ENCODE results near the gene IMMP2L.
"Not testable (repeated sequence)": the region's sequence is repeated elsewhere in the genome, so short reads cannot be mapped to it uniquely, and the experiment has no call there.

Gene IMMP2L

DNA sequence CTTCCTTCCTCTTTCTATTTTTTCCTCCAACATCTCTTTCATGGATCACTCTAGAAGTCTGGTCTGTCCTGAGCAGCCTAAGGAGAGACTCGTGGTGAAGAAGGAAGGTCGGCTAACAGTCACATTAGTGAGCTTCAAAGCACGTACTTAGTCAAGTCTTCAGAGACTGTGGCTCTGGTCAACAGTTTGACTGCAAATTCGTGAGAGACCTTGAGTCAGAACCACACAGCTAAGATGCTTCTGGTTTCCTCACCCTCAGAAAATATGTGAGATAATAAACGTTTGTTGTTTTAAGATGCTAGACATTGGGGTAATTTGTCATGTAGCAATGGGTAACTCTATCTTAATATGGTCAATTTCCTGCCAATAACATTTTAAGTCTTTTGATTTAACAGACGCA lies 597.5 kb downstream of the IMMP2L start:
- DNase-seq, result no peak

DNA sequence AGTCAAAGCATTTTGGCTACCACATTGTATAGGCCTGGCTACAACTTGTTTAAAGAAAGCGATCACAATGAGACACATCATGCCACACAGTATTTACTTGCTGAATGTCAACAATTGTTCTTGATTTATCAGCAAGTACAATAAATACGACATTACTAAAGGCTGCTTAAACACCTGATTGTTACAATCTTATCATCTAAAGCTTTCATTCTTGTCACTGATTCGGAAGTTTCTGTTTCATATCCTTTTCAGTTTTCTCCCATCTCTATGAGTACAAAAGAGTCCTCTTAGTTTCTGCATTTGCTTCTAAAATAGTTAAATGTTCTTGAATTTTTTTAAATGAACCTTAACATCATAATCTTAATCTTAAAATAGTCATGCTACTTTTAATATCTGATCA lies 599.5 kb downstream of the IMMP2L start:
- no peak for DNase-seq

DNA sequence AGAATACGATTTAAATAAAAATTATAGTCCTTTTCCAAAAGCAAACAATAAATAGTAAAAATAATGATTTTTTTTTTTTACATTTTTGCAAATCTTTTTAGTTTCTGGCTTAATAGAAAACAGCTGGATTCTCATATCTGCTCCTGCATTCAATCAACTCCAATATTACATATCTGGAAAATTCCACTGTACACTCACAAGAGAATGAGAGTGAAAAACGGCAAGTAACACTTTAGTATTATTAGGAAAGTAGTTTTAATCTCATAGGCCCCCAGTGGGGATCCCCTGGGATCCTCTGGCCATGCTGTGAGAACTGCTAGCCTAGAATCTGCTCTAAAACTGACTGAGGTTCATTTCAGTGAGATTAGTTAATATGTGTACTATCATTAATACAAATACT lies 599.9 kb downstream of the IMMP2L start:
- DNase-seq, result no peak

DNA sequence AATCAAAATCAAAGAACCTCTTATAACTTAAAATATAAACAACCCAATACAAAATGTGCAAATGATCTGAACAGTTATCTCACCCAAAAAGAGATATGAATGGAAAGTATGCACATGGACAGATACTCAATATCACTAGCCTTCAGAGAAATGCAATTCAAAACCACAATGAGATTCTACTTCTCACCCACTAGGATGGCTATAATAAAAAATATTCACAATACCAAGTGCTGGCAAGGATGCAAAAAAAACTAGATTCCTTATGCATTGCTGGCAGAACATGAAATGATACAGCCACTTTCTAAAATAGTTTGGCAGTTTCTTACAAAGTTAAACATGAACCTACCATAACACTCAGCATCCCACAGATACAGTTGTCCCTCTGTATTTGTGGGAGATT lies 601.5 kb downstream of the IMMP2L start:
- no peak for DNase-seq

DNA sequence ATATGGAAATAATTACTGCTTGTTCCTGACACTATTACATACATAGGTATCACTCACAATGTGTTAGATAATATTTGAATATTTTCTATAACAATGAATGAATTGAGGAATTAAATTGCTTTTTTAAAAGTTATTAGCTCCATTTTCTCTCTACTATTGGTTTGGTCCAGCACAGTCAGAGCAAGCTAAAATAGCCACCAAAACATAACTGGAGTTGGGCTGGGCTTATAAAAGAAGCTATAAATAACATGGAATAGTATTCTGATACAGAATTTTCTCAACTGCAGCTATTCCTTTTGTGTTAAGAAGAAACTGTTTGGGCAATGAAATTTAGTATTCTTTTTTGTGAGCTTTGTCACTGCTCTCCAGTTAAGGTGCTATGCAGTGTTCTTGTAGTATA lies 614.0 kb downstream of the IMMP2L start:
- DNase-seq, result no peak

DNA sequence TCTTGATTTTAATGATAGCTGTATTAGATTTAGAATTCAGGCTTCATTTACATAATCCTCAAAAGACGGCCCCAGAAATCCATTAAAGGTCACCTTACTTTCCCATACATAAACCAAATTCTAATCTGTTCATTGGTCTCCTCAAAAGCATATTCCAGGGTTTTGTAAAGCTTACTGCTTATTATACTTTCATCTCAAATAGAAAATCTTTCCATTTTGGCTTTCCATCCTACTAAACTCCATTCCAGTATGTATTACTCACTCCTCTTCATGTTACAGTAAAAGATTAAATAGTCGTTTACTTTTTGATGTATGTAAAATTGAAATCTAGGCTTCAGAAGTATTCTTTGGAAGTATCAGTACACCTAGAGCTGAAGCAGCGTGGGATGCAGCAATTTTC lies 614.9 kb downstream of the IMMP2L start:
- no peak for DNase-seq

DNA sequence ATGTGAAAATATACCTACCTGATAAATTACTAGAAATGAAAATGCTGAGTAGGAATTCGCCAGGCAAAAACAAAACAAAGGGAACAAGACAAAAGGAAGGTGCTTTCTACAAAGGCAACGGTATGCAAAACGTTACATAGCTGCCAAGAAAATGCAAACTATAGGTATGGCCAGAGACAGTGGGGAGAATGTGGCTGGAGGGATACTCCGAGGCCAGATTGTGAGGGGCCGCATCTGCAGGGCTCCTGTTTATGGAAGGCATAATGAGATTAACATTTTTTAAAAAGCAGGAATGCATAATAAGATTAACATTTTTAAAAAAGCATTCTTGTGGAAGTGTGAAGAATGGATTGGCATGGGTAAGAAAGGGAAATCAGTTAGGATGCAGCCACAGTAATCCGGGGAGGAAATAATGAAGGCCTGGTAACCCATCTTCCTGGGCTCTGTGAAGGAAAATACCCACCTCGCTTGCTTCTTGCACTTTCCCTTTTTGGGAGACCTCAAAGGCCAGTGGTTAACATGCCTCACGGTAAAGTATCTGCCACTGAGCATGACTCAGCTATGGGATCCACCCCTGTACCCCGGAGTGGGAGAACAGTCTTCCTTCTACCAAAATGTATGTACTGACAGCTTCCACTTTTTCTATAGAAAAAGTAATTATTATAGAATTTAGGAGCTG lies 617.2 kb downstream of the IMMP2L start:
- DNase-seq, result no peak

DNA sequence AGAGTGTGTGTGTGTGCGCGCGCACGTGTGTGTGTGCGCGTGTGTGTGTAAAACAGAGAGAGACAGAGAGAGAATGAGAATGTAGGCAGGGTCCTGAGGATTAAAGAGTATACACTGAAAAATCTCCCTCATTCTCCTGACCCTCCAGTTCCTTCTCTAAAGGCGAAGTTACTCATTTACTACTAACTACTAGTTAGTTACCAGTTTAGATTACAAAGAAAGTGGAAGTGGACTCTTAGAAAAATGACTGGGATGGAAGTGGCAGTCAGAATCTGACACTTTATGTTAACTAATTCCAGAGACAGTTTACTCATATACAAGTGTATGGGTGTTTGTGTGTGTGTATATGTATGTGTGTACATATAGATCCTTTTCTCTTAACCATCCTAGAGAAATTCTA lies 617.8 kb downstream of the IMMP2L start:
- no peak for DNase-seq

DNA sequence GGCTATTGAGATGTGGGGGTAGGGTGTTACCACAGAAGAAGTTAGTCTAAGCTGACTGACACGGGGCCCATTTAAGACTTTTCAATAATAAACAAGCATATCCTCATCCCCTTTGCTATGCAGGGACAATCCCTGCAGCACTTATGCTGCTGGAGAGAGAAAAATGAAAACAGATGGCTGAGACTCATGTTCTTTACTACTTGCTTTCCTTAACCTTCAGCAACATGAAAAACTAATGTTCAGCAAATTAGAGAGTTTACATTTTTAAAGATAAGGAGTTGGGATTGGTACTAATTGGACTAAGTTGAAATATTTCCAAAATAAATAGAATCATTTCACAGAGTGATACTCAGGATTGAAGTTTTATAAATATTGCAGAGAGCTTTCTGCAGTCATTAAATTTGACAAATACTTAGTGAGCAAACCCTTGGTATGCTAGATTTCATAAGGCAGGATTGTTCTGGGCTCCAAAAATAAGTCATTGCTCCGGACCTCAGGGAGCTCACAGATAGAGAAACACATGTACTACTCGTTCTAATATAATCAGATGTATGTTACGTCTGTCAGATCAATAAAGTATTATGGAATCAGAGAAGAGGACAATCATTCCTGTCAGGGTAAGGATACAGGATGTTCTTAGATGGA lies 618.5 kb downstream of the IMMP2L start:
- no peak for DNase-seq

DNA sequence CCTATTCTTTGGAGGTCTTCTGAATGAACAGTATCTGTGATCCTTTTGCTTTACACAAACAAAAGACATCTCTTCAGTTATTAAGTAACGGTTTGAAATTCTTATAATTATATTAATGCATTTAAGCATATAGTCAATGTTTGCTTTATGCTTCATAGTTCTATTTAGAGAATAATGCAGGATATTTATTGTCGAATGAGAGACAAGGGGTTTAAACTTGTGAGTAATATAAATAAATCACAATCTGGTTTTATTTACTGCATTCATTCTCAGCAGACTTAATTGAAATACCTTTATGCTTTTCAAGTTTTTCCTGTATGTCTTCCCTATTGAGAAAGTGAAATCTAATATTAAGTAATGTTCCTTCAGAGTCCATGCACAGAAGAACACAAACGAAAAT lies 620.9 kb downstream of the IMMP2L start:
- no peak for DNase-seq

DNA sequence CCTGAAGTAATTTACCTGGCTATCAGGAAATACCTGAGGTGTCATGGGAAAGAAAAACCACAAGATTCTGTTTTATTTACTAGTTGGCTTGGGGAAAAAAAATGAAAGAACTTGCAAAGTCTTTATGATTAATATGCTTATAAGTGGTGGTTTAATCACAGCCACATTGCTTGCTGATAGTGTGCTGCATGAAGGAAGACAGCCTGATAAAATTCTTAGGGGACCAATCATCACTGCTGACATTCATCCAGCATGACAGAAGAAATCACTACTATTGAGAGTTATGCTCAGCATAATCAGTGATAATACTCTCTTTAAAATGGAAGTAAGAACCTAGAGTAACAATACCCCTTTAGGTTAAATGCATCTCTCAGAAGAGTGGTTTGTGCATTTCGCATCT lies 621.5 kb downstream of the IMMP2L start:
- no peak for DNase-seq

DNA sequence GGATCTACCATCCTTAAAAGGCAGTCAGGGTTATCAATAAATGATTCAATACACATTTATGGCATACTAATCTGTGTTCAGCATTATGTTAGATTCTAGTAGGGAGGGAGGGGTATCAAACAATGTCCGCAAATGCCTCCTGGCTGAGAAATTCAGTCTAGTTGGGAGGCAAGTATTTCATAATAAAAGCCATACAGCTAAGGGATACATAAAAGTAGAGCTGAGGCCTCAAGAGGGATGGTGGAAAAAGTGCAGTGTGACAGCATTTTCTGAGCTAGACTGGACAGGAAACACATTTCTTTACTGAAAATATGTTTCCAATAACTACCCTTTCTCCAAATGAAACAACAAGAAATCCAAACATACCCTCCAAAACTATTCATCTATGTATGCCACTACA lies 624.1 kb downstream of the IMMP2L start:
- DNase-seq, result no peak

DNA sequence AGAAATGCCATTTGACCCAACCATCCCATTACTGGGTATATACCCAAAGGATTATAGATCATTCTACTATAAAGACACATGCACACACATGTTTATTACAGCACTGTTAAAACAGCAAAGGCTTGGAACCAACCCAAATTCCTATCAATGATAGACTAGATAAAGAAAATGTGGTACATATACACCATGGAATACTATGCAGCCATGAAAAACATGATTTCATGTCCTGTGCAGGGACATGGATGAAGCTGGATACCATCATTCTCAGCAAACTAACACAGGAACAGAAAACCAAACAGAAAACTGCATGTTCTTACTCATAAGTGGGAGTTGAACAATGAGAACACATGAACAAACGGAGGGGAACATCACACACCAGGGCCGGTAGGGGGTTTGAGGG lies 625.6 kb downstream of the IMMP2L start:
- DNase-seq, result not testable (repeated sequence)

DNA sequence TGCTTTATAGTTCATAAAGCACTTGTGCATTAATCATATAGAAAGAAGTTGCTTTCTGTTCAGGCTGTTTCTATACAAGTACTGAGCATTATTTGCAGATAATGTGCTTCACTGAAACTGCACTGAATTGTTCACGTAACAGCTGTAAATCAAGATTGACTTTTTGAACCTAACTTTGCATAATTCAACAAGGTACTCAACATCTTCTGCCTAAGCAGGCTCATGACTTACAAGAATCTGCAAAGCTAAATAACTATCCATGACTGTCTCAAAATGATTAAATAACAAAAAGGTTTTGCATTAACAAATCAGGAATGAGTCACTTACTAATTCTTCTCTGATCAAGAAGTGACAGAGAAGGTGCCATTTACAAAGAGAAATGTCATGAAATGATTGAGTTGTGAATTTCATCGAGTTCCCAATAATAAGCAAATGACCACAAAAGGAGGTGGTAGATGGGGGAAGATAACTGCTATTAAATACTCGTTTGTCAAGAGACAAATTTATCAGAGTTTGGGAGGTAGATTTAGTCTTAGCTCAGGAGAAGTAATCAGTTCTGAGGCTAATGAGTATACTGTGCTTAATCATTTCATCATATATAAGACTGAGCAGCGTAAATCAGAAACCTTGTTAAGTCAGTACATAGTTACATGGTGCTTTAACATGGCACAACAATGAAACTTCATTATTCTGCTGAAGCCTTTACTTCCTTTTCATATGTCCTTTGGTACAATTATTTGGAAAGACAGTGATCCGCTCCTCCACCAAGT lies 632.6 kb downstream of the IMMP2L start:
- DNase-seq, result no peak

DNA sequence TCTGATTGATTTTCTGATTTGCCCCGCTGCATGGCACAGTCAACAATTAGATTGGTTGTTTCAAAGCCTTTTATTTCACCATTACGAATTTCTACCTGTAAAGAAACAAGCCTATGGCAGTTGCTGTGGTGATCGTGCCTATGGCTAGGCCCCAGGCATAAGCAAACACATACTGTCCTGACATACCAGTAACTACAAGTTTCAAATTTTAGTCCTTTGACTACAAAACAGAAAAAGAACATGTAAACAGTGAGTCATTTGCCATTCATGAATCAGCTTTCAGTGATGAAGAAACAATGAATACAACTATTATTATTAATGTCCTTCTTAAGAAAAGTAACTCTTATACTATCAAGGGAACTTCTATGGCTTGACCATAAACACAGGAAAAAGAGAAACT lies 639.4 kb downstream of the IMMP2L start:
- DNase-seq, result no peak

DNA sequence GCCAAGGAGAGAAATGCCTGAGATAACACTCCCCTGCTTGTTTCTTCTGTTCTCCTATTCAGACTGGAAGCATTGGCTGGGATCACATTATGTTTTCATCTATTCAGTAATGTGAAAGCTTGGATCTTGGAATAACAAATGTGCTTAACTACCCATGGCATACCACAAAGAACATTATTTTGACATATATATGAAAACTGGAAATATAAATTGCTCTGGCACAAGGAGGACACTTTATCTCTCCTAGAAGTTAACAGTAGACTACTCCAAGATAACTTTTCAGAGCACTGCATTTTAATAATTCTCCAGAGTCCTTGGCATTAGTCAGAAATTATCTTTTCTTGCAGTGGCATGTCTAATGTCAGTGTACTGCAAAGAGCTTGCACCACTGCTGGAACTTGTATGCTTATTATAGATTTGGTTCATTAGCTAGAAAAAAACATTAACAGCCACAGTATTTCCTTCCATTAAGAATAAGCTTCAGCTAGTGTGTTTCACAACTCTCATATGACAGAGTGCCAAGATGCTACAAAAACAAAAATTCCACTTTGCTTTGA lies 640.6 kb downstream of the IMMP2L start:
- DNase-seq, result no peak

DNA sequence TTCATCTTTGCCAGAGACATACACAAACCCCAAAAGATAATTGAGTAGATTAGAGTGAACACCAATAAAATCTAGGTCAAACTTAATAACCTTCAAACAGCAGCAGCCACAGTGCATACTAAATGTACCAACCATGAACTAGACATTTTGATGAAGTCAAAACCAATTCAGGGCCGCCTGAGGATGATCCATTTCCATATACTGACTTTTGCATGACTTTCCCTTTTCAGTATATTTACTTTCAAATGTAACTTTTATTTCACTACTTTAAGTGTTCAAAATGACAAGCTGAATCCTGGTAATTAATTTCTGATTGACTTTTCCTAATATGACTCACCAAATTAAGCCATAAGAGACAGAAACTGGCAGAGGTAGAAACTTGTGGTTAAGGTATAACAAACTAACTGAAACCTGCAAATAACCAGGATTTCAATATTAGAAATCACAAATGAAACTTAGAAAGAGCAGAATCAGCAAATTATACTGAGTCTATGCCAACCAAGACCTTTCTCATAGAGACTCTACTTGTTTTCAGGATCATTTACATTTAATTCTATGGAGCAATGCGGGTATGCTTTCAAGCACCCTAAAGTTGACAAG lies 643.2 kb downstream of the IMMP2L start:
- no peak for DNase-seq

DNA sequence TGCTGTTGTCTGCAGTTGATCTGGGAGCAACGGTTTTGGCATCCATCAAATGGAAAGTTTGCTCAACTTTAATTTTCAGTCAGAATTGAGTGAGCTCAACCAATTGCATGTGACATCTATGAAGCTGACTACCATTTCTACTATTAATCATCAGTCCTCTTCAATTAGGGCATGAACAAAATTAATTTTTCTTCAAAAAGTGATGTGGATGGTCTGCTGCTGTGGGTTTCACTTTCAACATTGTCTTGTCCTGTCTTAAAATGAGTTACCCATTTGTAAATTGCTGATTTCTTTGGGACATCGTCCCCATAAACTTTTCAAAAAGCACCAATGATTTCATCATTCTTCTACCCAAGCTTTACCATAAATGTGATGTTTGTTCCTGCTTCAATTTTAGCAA lies 648.0 kb downstream of the IMMP2L start:
- DNase-seq, result no peak

DNA sequence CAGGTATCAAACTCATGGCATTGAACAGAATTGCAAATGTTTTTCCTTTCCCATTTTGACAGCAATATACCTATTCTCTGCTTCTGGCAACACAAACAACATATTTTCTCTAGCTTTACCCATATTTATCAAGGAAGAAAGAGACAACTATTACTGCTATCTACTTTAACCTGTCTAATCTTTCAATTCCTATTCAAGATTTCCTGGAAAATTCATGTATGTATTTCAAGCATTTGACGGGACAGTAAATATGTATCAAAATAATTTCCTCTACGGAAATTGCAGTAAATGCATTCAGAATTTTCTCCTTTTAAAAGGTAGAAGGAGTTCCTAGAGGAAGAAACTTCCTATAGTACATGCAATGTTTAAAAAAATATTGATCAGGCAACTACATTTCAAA lies 650.7 kb downstream of the IMMP2L start:
- DNase-seq, result no peak

DNA sequence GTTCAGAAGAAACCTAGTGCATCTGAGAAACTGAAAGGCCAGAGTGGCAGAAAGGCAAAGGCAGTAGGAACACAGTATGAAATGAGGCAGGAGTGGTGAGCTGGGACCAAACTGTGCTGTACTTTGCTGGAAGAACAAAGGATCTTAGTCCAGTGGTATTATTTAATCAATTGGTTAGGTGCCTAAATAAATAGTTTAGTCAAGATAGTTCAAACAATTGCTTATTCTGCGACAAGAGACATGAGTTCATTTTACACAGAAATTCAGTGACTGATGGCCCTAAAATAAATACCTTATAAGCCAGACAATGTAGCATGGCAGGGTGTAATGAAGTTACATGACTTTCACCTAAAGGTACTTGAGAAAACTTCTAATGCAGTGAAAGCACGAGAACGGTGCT lies 653.2 kb downstream of the IMMP2L start:
- no peak for DNase-seq

DNA sequence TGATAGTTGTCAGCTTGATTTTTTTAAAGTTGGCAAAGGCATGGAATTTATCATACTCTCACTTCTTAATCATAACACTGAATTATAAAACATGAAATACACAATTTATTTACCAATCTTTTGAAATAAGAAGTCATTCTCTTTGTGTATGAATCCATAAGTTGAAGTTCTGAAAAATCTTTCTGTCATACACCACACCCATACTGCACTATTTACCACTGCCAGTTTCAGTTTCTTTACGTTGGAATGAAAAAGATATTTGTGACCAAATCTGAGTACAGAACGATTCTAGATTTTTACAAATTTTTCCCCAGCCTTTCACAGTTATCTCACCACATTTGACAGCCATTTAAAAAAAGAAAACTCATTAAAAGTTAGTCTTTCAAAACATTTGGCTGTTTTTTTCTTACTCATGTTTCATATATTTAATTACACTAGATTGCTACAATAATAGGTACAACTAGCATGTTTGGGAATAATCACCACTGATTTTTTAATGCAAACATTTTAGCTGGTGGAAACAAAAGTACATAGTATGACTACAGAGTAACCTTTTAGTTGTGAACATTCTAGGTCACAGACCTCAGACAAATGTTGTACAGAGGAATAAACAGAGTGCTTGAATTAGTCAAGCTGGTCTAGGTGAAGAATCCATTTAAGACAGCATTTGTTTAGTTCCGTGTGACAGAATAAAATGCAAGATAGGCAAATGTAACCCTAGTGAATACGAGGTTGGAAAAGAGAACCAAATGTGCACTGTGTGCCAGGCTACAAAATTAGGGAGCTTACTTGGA lies 656.3 kb downstream of the IMMP2L start:
- DNase-seq, result no peak

DNA sequence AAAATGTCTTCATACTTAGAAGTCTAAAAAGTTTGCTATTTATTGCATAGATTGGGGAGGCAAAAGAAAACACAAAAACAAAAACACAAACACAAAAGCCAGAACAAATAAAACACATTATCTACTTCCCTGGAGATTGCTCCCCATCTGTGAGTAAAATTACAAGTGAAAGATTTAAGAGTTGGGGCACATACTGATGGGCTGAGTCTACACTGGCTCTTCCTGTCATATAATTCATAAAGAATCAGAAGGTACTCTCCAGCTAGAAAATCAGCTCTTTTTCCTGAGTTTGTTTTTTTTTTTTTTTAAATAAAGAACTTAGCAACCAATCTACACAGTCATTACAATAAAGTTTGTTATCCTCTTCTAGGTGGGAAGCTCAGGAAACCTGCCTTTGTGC lies 663.8 kb downstream of the IMMP2L start:
- DNase-seq, result no peak

DNA sequence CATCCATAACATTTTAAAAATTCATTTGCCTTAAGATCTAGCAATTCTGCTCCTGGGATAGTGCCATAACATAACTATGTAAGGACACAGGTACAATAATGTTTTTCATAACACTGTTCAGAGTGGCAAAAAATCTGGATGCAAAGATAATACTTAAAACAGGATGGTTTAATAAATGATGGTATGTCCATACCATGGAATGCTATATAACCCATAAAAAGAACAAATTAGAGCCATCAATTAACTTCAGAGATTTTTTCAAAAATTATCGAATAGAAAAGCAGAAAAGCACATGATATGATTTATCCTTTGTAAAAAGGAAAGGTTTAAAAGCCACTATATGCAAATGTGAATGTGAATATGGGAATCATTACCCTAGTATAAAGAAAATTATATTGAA lies 664.8 kb downstream of the IMMP2L start:
- no peak for DNase-seq
